HEK293T (cell line): Measurements from ENCODE around the gene FTO.
"Not testable (repeated sequence)": the region's sequence is repeated elsewhere in the genome, so short reads cannot be mapped to it uniquely, and the experiment has no call there.

Source experiments
- CTCF ChIA-PET: fragments of 350-600 bp; formaldehyde crosslinking; extraction: SDS; loops from one replicate; lab custom pipeline; 2021; ENCODE audit warnings: antibody characterized with exemption, inconsistent platforms; lab: Yijun Ruan, JAX
- POLR2A ChIA-PET: fragments of 350-600 bp; formaldehyde crosslinking; extraction: SDS; loops from one replicate; lab custom pipeline; 2020; ENCODE audit warnings: antibody characterized with exemption, inconsistent platforms; lab: Yijun Ruan, JAX
- DNase-seq: peaks from one replicate; pipeline ENCODE4 v3.0.0; 2012; ENCODE audit warnings: mixed read lengths; ENCODE audit errors: extremely low spot score
- ARNT ChIP-seq: fragments of 450-650 bp; IDR thresholded peaks from 2 replicates; pipeline ENCODE4 v1.6.1; 2017; ENCODE audit warnings: mild to moderate bottlenecking
- BHLHE40 ChIP-seq: fragments of 450-650 bp; IDR thresholded peaks from 2 replicates; pipeline ENCODE4 v1.6.1; 2016; ENCODE audit warnings: mild to moderate bottlenecking, moderate library complexity, borderline replicate concordance
- CTBP1 ChIP-seq: fragments of 450-650 bp; IDR thresholded peaks from 2 replicates; pipeline ENCODE4 v1.6.1; 2016; ENCODE audit warnings: borderline replicate concordance
- ELF4 ChIP-seq: fragments of 450-650 bp; IDR thresholded peaks from 2 replicates; pipeline ENCODE4 v1.6.1; 2017; ENCODE audit warnings: antibody characterized with exemption
- FOXA1 ChIP-seq: fragments of 450-650 bp; IDR thresholded peaks from 2 replicates; pipeline ENCODE4 v1.6.1; 2016; ENCODE audit warnings: mild to moderate bottlenecking
- FOXK2 ChIP-seq: fragments of 450-650 bp; IDR thresholded peaks from 2 replicates; pipeline ENCODE4 v1.6.1; 2016; ENCODE audit warnings: mild to moderate bottlenecking
- FOXM1 ChIP-seq: fragments of 450-650 bp; IDR thresholded peaks from 2 replicates; pipeline ENCODE4 v1.6.1; 2017; ENCODE audit warnings: mild to moderate bottlenecking, borderline replicate concordance
- HDGF ChIP-seq: fragments of 450-650 bp; IDR thresholded peaks from 2 replicates; pipeline ENCODE4 v1.6.1; 2017; ENCODE audit warnings: antibody characterized with exemption, borderline replicate concordance
- L3MBTL2 ChIP-seq: fragments of 450-650 bp; conservative IDR thresholded peaks from 2 replicates; pipeline ENCODE4 v1.6.1; 2016; ENCODE audit warnings: mild to moderate bottlenecking
- LEF1 ChIP-seq: fragments of 450-650 bp; IDR thresholded peaks from 2 replicates; pipeline ENCODE4 v1.6.1; 2017; ENCODE audit warnings: mild to moderate bottlenecking, borderline replicate concordance
- NFRKB ChIP-seq: fragments of 450-650 bp; IDR thresholded peaks from 2 replicates; pipeline ENCODE4 v1.6.1; 2016; ENCODE audit warnings: mild to moderate bottlenecking, moderate library complexity
- PKNOX1 ChIP-seq: fragments of 450-650 bp; IDR thresholded peaks from 2 replicates; pipeline ENCODE4 v1.6.1; 2016
- SP1 ChIP-seq: fragments of 450-650 bp; IDR thresholded peaks from 2 replicates; pipeline ENCODE4 v1.6.1; 2017
- SUZ12 ChIP-seq: fragments of 450-650 bp; IDR thresholded peaks from 2 replicates; pipeline ENCODE4 v1.6.1; 2016; ENCODE audit warnings: mild to moderate bottlenecking
- TARDBP ChIP-seq: fragments of 450-650 bp; IDR thresholded peaks from 2 replicates; pipeline ENCODE4 v1.6.1; 2016
- ZNF384 ChIP-seq: fragments of 450-650 bp; IDR thresholded peaks from 2 replicates; pipeline ENCODE4 v1.6.1; 2016

The FTO gene

GRCh38 chr16:54178478-54178976 lies 474.6 kb downstream of the FTO start:
- ChIA-PET POLR2A (no interaction called here), CTCF (no interaction called here)
- TF ChIP-seq ELF4 (no peak), ZNF384 (no peak), SP1 (no peak), BHLHE40 (no peak), HDGF (no peak), L3MBTL2 (no peak), FOXM1 (no peak), FOXA1 (no peak), ARNT (no peak), LEF1 (no peak), PKNOX1 (no peak), TARDBP (no peak), FOXK2 (no peak), CTBP1 (no peak), NFRKB (no peak), SUZ12 (no peak)
- DNase-seq = no peak

DNA sequence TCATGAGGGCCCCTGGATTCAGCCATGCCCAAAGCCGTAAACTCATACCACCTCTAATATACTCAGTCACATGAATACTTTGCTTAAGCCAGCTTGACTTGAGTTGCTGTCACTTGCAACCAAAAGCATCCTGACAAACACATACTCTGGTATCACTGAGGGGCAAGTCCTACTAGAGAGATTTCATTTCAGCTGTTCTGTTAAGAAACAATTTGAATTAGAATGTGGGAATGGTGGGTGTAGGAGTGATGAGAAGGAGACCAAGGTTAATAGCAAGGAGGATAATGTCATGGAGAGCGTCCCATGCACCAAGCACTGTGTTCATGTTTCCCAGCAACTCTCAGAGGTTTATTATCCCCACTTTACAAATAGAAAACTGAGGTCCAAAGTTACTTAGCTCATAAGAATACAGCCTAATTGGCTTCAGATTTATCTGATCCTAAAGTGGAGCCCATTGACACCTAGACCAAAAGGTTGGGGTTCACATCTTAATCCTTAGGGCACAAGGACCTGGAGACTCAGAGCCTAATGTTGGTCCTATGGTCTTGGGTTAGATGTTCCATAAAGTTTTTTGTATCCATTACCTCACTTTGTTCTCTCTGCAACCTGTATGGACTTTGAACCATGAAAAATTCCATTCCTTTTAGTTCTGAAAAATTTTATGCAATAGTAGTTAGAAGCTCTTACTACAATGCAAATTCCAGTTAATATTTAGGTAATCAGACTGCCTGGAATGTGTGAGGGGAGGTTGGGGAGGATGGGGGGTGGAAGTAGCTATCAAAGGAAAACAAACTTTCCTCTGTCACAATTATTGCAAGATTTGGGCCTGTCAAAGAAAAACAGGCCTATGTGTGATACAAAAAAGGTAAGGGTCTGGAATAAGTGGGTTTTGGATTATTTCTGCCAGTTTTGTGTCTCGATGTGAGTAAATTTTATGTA lies 476.7 kb downstream of the FTO start:
- no peak for DNase-seq
- ChIA-PET POLR2A (no interaction called here), CTCF (interaction anchor here (1.3 kb wide), 1 partner anchor 12 kb away, joined by 5 read pairs; no protein-coding TSS in a partner anchor)
- TF ChIP-seq ZNF384 (no peak), BHLHE40 (no peak), NFRKB (no peak), FOXA1 (no peak)

GRCh38 chr16:54181683-54182329 lies 477.9 kb downstream of the FTO start:
- CTCF ChIA-PET = interaction anchor here (0.9 kb wide), 1 partner anchor 90 kb away, joined by 3 read pairs; no protein-coding TSS in a partner anchor
- POLR2A ChIA-PET, DNase-seq: not testable (repeated sequence)

- ChIA-PET POLR2A (no interaction called here), CTCF (no interaction called here)
- DNase-seq = no peak
- TF ChIP-seq HDGF (no peak), CTBP1 (no peak), ZNF384 (no peak), L3MBTL2 (no peak), FOXK2 (no peak), SUZ12 (no peak), TARDBP (no peak), FOXM1 (no peak), NFRKB (no peak), BHLHE40 (no peak)
Observed at GRCh38 chr16:54185045-54185444, 481.1 kb downstream of the FTO start.

DNA sequence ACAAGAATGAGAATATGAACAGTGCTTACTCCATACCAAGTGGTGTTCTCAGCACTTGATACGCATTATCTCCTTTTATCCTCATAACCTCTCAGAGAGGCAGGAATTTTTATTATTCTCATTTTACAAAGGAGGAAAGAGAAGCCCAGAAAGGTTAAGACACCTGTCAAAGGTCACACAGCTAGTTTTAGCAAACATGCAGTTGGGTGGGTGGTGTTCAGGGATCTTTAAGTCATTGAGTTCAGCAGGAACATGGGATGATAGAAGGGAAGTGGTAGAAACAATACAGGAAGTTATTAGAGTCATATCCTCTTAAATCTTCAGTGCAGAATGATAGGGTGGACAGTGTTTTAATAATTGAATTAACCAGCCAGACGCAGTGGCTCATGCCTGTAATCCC lies 487.2 kb downstream of the FTO start:
- DNase-seq = no peak
- no peak for TF ChIP-seq NFRKB
- TF ChIP-seq CTBP1 = no peak
- TF ChIP-seq LEF1 = no peak
- no peak for TF ChIP-seq HDGF
- TF ChIP-seq BHLHE40 = no peak
- TF ChIP-seq ARNT = no peak
- no peak for TF ChIP-seq FOXA1
- TF ChIP-seq FOXK2 = no peak
- POLR2A ChIA-PET = no interaction called here
- CTCF ChIA-PET = no interaction called here

GRCh38 chr16:54191592-54191991 lies 487.6 kb downstream of the FTO start:
- CTCF ChIA-PET = interaction anchor here (1.6 kb wide), 1 partner anchor 11 kb away, joined by 5 read pairs; no protein-coding TSS in a partner anchor

GRCh38 chr16:54193013-54193664 lies 489.2 kb downstream of the FTO start:
- ChIA-PET POLR2A (no interaction called here), CTCF (interaction anchor here (1.6 kb wide), 1 partner anchor 12 kb away, joined by 5 read pairs; no protein-coding TSS in a partner anchor)
- TF ChIP-seq FOXK2 = no peak
- TF ChIP-seq FOXM1 = no peak
- no peak for TF ChIP-seq L3MBTL2
- TF ChIP-seq CTBP1 = no peak
- no peak for TF ChIP-seq HDGF
- no peak for TF ChIP-seq SP1
- no peak for TF ChIP-seq NFRKB
- TF ChIP-seq BHLHE40 = no peak
- TF ChIP-seq ARNT = no peak
- TF ChIP-seq SUZ12 = no peak
- no peak for TF ChIP-seq PKNOX1
- TF ChIP-seq ZNF384 = no peak
- no peak for TF ChIP-seq ELF4
- no peak for TF ChIP-seq TARDBP
- TF ChIP-seq LEF1 = no peak
- no peak for TF ChIP-seq FOXA1
- no peak for DNase-seq

More at GRCh38 chr16:54191592-54191991, 487.6 kb downstream of the FTO start:
- no peak for TF ChIP-seq L3MBTL2
- TF ChIP-seq SP1 = no peak
- no peak for TF ChIP-seq FOXK2
- no peak for DNase-seq
- POLR2A ChIA-PET = no interaction called here
